GM18861 (cell line): ENCODE data around the gene SSMEM1.
"Not testable (repeated sequence)": the region's sequence is repeated elsewhere in the genome, so short reads cannot be mapped to it uniquely, and the experiment has no call there.

ENCODE experiments used
- ATAC-seq: cut with Tn5 transposase; IDR thresholded peaks from one replicate; pipeline ENCODE4 v1.9.1; 2021; ENCODE audit not compliant: unreplicated experiment

Gene SSMEM1

DNA sequence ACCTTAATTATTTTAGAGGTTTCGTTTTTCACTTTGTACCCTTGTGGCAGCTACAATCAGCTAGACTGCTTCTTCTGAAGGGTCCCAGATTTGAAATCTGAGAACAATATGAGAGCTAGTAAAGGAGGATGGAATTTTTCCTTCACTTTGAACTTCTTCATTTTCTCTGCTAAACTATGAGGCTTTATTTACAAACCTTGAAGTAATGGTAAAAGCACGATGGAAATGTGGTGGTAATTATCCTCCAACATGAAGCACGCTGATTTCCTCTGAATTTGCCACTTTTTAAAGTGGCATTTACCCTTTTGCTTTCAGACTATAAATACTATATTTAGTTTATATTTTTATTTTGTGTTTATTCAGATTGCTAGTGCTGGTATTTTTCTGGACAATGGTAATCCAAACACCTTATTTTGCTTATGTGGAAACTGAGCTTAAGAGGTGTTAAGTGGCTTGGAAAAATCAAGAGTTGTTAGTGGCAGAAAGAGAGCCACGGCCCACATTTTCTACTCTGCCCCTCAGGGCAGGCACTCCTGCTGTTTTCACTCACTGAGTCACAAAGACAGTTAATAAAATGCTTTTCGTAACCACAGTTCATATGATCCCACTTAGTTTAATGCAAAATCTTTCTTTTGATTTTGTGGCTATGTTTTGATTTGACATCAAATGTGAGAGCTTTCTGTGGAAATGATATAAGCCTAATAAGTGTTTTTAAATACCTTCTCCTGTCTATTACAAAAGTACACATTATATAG lies 2.7 kb downstream of the SSMEM1 start:
- no peak for ATAC-seq

DNA sequence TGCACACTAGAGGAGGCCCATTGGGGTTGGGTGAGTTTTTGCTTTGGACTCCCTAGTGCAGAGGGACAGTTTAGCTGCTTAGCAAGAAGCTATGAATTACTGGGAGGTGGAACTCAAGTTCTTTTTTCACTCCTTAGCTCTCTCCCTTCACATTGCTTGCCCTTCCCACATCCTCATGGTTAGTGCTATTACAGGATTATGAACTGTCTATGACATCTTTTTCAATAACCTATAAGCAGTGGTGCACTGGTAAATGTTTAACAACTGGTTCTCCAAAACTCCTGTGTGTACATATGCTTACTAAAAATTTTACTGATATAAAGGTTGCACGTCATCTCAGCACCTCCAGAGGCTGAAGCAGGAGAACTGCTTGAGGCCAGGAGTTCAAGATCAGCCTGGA lies 6.2 kb downstream of the SSMEM1 start:
- no peak for ATAC-seq

GRCh38 chr7:130216025-130216424 lies 8.4 kb downstream of the SSMEM1 start:
- ATAC-seq = no peak

GRCh38 chr7:130216750-130217149 lies 9.1 kb downstream of the SSMEM1 start:
- no peak for ATAC-seq

- ATAC-seq = no peak
Observed at GRCh38 chr7:130218806-130219620, 11.4 kb downstream of the SSMEM1 start.

DNA sequence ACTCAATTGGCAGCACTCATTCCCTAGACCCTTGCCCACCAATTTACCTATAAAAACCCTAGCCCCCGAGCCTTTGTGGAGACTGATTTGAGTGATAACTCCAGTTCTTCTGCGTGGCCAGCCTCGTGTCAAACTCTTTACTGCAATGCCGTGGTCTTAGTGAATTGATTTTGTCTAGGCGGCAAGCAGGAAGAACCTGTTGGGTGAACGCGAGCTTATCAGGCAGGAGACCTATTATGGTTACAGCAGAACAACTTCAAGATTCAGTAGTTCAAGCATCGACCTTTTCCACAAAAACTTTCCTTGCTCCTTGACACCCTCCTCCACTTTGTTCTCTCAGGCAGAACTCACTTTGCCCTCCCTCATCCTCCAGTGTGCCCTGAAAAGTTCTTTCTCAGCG lies 12.2 kb downstream of the SSMEM1 start:
- no peak for ATAC-seq

DNA sequence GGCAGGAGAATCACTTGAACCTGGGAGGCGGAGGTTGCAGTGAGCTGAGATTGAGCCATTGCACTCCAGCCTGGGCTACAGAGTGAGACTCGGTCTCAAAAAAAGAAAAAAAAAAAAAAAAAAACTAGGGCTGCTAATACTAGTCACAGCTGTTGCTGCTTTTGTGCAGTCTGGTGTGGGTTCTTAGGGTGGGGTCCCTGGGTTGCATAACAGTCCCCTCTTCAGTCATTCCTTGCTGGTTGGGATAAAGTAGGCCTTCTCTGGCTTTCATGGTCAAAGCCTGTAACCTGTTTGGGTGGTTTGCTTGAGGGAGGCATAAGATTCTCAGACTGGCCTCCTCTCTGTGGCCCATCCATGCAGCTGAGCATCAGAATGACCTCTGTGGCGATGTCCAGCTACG lies 14.1 kb downstream of the SSMEM1 start:
- no peak for ATAC-seq

GRCh38 chr7:130223646-130224045 lies 16.0 kb downstream of the SSMEM1 start:
- ATAC-seq = no peak

GRCh38 chr7:130224210-130224609 lies 16.6 kb downstream of the SSMEM1 start:
- ATAC-seq = no peak

- not testable (repeated sequence) for ATAC-seq
Observed at GRCh38 chr7:130224923-130225322, 17.3 kb downstream of the SSMEM1 start.

DNA sequence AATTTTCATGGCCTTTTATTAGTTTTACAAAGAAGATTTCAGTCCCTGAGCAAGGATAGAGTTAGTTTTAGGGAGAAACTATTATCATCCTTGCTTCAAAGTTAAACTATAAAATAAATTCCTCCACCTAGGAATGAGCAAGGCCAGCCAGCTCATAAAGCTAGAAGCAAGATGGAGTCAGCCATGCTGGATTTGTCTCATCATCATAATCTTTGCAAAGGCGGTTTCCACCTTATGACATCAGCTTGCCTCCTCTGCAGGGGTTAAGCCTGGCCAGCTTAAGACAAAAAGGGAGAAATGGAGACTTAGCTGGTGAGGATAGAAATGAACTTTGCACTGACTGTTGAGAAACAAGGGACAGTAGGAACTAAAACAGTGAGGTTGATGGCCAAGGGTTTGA lies 18.7 kb downstream of the SSMEM1 start:
- no peak for ATAC-seq

DNA sequence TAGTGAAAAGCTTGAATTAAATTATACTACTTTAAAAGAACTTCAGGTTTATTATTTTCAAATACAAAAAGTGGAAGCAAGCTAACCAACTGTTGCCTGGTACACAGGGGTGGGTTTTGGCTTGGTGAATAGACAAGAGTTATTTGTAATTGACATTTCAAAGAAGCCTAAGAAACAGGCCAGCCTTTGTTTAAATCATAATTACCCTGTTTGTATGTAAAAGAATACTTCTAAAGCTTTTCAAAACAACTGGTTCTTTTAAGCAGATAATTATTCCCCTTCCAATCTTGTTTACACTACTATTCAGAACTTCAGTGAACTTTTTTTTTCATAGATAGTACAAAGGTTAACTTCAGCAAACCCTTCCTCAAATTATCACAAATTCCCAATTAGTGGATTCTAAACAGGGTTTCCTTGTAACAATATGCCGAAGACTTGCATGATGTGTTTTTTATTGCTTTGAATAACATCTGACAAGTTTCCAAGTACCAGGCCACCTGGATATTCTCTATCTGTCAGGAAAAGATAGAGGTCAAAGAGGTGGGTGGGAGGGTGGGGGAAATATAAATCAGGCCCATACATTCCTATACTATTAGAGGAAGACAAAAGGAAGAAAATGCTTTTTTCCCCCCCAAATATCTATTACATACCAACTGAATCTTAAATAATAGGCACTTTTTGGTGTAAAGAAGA lies 20.4 kb downstream of the SSMEM1 start:
- no peak for ATAC-seq

GRCh38 chr7:130228840-130229502 lies 21.3 kb downstream of the SSMEM1 start:
- no peak for ATAC-seq

DNA sequence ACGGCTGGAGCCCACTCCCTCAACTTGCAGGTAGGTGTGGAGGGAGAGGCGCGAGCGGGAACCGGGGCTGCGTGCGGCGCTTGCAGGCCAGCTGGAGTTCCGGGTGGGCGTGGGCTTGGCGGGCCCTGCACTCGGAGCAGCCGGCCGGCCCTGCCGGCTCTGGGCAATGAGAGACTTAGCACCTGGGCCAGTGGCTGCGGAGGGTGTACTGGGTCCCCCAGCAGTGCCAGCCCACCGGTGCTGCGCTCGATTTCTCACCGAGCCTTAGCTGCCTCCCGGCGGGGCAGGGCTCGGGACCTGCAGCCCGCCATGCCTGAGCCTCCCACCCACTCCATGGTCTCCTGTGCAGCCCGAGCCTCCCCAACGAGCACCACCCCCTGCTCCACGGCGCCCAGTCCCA lies 22.3 kb downstream of the SSMEM1 start:
- not testable (repeated sequence) for ATAC-seq

DNA sequence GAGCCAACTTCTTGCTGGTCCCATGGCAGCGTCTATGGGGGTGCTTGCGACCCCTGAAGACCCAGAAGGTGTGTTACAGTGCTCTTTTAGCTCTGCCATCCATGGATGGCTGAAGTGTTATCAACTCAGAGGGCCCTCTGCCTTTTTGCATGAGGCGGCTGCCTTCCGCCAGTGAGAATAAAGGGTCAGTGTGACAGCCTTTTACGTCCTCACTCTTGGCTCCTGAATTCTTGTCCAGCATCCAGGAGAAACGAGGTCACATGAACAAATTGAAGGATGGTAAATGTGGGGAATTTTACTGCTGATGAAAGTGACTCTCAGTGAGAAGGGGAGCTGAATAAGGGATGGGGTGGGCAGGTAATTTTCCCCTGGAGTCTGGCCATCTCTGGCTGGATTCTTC lies 24.1 kb downstream of the SSMEM1 start:
- no peak for ATAC-seq

DNA sequence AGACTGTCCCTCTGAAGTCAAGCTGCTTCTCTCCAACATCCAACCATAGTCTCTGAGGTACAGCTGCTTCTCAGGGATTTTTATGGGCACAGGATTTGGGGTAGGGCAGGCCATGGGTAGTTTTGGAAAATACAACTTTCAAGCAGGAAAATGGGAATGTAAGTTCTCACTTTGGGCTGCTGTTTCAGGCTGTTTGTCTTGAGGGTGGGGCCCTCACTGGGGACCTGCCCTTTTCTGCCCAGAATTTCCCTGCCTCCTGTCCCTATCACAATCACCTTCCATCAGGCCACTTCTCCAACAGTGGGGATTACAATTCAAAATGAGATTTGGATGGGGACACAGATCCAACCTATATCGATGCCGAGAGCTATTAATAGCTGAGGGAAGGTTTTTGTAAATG lies 24.5 kb downstream of the SSMEM1 start:
- no peak for ATAC-seq

GRCh38 chr7:130234078-130234477 lies 26.4 kb downstream of the SSMEM1 start:
- no peak for ATAC-seq

- not testable (repeated sequence) for ATAC-seq
Observed at GRCh38 chr7:130236361-130236760, 28.7 kb downstream of the SSMEM1 start.

DNA sequence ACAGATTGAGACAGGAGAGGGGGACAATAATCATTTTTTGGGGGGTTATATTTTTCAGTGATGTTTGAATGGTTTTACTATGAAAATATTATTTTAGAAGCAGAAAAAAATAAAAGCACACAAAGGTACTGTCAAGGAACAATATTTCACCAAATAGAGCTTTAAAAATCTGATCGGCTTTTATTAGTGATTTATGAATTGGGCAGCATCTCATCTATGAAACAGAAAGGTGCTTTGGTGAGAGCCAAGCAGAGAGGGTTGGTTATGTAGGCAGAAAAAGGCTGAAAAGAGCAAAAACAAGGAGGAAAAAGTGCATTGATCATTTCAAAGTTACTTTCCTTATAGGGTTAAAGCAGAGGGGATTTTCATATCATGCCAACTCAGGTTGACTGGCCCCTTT lies 32.6 kb downstream of the SSMEM1 start:
- no peak for ATAC-seq

DNA sequence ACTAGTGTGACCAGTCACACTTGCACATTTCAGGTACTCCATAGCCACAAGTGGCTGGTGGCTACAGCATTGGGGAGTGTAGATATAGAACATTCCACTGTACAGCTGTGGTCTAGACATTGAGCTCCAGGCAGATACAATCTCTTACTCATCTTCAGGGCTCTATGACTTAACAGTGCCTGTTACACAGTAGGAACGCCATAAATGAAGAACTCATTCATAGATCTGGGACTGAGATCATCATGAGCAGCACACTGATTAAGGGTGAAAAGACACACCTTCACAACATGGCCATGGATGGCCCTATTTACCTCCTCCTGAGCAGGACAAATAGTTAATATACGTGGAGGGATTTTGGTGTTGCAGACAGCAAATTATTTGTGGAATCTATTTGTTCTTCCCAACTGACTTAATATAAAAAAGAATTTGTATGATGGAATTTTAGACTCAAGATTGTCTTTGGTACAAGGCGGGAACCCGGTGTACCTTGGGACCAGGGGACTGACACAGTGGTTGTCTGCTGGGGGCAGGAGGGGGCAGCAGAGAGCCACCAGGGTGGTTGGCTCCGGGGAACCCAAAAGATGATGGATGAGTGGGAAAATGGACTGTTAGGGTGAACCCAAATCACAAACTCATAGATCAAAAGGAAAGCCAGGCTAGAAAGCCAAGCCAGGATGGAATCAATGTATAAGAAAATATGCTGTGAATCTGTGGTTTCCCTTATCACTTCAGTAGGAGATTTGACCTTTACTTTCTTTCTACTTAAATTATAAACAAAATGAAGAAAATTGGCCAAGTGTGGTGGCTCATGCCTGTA lies 34.7 kb downstream of the SSMEM1 start:
- ATAC-seq = no peak
